ENCODE results near the gene BANF2. TPM values are rescaled to one million over a fixed set of nuclear protein-coding genes. Genes with fewer than 3 reads are reported as not detected.

Gene BANF2
- total RNA-seq, 1 donor = not detected

GRCh38 chr20:17751640-17752039, 51.9 kb downstream of the BANF2 start:
- no peak overlapping the region for H2AFZ ChIP-seq (ENCODE audit: low read length)
- peaks cover 15% of the 10 kb centered on the region for H3K27me3 ChIP-seq (ENCODE audit: insufficient read depth, low read length)
- no peak for DNase-seq (ENCODE audit: insufficient read length, low spot score, missing footprints)
- H3K4me1 ChIP-seq (ENCODE audit: insufficient read depth, low read length) = peaks cover 23% of the 10 kb centered on the region
- H4K20me1 ChIP-seq (ENCODE audit: insufficient read depth, low read length) = no peaks in the 10 kb centered on the region
- H3K27ac ChIP-seq (ENCODE audit: low read depth, low read length) = no peak overlapping the region
- no peaks in the 10 kb centered on the region for H3K79me2 ChIP-seq (ENCODE audit: insufficient read depth, low read length)
- no peaks in the 10 kb centered on the region for H3K9me3 ChIP-seq (ENCODE audit: low read depth, low read length)
- no peak overlapping the region for H3K4me2 ChIP-seq (ENCODE audit: insufficient read depth, low read length)
- no peak for TF ChIP-seq CTCF (IDR thresholded peaks at IDR 0.05; ENCODE audit: extremely low read depth, low read depth, low read length)
- no peak overlapping the region for H3K4me3 ChIP-seq (ENCODE audit: insufficient read depth, low read length)
- no peaks in the 10 kb centered on the region for H3K36me3 ChIP-seq (ENCODE audit: insufficient read depth, low read length)

GRCh38 chr20:17752459-17752858, 52.7 kb downstream of the BANF2 start:
- no peak for DNase-seq (ENCODE audit: insufficient read length, low spot score, missing footprints)
- H2AFZ ChIP-seq (ENCODE audit: low read length) = no peak overlapping the region
- no peaks in the 10 kb centered on the region for H3K9me3 ChIP-seq (ENCODE audit: low read depth, low read length)
- no peaks in the 10 kb centered on the region for H4K20me1 ChIP-seq (ENCODE audit: insufficient read depth, low read length)
- H3K27ac ChIP-seq (ENCODE audit: low read depth, low read length) = no peak overlapping the region
- no peaks in the 10 kb centered on the region for H3K36me3 ChIP-seq (ENCODE audit: insufficient read depth, low read length)
- TF ChIP-seq CTCF (IDR thresholded peaks at IDR 0.05; ENCODE audit: extremely low read depth, low read depth, low read length) = no peak
- peaks cover 19% of the 10 kb centered on the region for H3K4me1 ChIP-seq (ENCODE audit: insufficient read depth, low read length)
- H3K79me2 ChIP-seq (ENCODE audit: insufficient read depth, low read length) = no peaks in the 10 kb centered on the region
- H3K4me3 ChIP-seq (ENCODE audit: insufficient read depth, low read length) = no peak overlapping the region
- no peak overlapping the region for H3K4me2 ChIP-seq (ENCODE audit: insufficient read depth, low read length)
- H3K27me3 ChIP-seq (ENCODE audit: insufficient read depth, low read length) = peaks cover 15% of the 10 kb centered on the region

GRCh38 chr20:17753516-17753915, 53.8 kb downstream of the BANF2 start:
- H3K4me1 ChIP-seq (ENCODE audit: insufficient read depth, low read length) = peaks cover 15% of the 10 kb centered on the region
- H3K27ac ChIP-seq (ENCODE audit: low read depth, low read length) = no peak overlapping the region
- no peaks in the 10 kb centered on the region for H3K79me2 ChIP-seq (ENCODE audit: insufficient read depth, low read length)
- no peak overlapping the region for H3K4me2 ChIP-seq (ENCODE audit: insufficient read depth, low read length)
- no peak overlapping the region for H3K4me3 ChIP-seq (ENCODE audit: insufficient read depth, low read length)
- TF ChIP-seq CTCF (IDR thresholded peaks at IDR 0.05; ENCODE audit: extremely low read depth, low read depth, low read length) = no peak
- no peaks in the 10 kb centered on the region for H3K36me3 ChIP-seq (ENCODE audit: insufficient read depth, low read length)
- DNase-seq (ENCODE audit: insufficient read length, low spot score, missing footprints) = no peak
- H3K27me3 ChIP-seq (ENCODE audit: insufficient read depth, low read length) = peaks cover 15% of the 10 kb centered on the region
- H4K20me1 ChIP-seq (ENCODE audit: insufficient read depth, low read length) = no peaks in the 10 kb centered on the region
- no peaks in the 10 kb centered on the region for H3K9me3 ChIP-seq (ENCODE audit: low read depth, low read length)
- H2AFZ ChIP-seq (ENCODE audit: low read length) = no peak overlapping the region

GRCh38 chr20:17756529-17756928, 56.8 kb downstream of the BANF2 start:
- DNase-seq (ENCODE audit: insufficient read length, low spot score, missing footprints) = no peak

More at GRCh38 chr20:17756529-17756928, 56.8 kb downstream of the BANF2 start:
- Histone ChIP-seq H3K4me3 (ENCODE audit: insufficient read depth, low read length) (no peak overlapping the region), H3K4me1 (ENCODE audit: insufficient read depth, low read length) (no peaks in the 10 kb centered on the region), H4K20me1 (ENCODE audit: insufficient read depth, low read length) (no peaks in the 10 kb centered on the region), H2AFZ (ENCODE audit: low read length) (no peak overlapping the region), H3K9me3 (ENCODE audit: low read depth, low read length) (no peaks in the 10 kb centered on the region), H3K4me2 (ENCODE audit: insufficient read depth, low read length) (no peak overlapping the region), H3K79me2 (ENCODE audit: insufficient read depth, low read length) (no peaks in the 10 kb centered on the region), H3K36me3 (ENCODE audit: insufficient read depth, low read length) (no peaks in the 10 kb centered on the region), H3K27ac (ENCODE audit: low read depth, low read length) (no peak overlapping the region), H3K27me3 (ENCODE audit: insufficient read depth, low read length) (peaks cover 15% of the 10 kb centered on the region)
- TF ChIP-seq CTCF (IDR thresholded peaks at IDR 0.05; ENCODE audit: extremely low read depth, low read depth, low read length) = no peak

Measured in osteoblast (primary cell).